Right lobe of liver (tissue), 6 donors: ENCODE data around the gene TMSB4X. TPM values are rescaled to one million over a fixed set of nuclear protein-coding genes. Genes with fewer than 3 reads are reported as not detected.

Experiments
- ATAC-seq, 4 donors: fragments of 200-7000 bp; cut with Tn5 transposase; one replicate each; pipeline ENCODE4 v1.9.1; 2020; ENCODE audit warnings: mild to moderate bottlenecking in 4 of 4, moderate library complexity in 4 of 4
- DNase-seq, 3 donors: peaks; one replicate each; pipeline ENCODE4 v3.0.0-alpha.2; 2020
- H3K27ac ChIP-seq, 3 donors: fragments of 200-600 bp; one replicate each; pipeline ENCODE4 v1.8.0; 2022
- H3K27me3 ChIP-seq, 2 donors: fragments of 200-600 bp; one replicate each; pipeline ENCODE4 v1.8.0; 2022
- H3K36me3 ChIP-seq, 4 donors: fragments of 200-600 bp; sonication (generic) in 1 of 4; one replicate each; pipeline versions ENCODE4 v1.5.1 to v1.8.0; 2017 to 2022; ENCODE audit warnings: control low read depth in 1 of 4
- H3K4me1 ChIP-seq, 4 donors: fragments of 200-600 bp; sonication (generic) in 1 of 4; one replicate each; pipeline versions ENCODE4 v1.5.1 to v1.8.0; 2017 to 2022; ENCODE audit warnings: control low read depth in 1 of 4
- H3K4me3 ChIP-seq, 3 donors: fragments of 200-600 bp; one replicate each; pipeline ENCODE4 v1.8.0; 2022
- H3K9me3 ChIP-seq, 4 donors: fragments of 200-600 bp; sonication (generic) in 1 of 4; one replicate each; pipeline versions ENCODE4 v1.5.1 to v1.8.0; 2017 to 2022; ENCODE audit warnings: control low read depth in 1 of 4
- POLR2A ChIP-seq: fragments of 450-650 bp; IDR thresholded peaks from one replicate; pipeline ENCODE4 v1.6.1; 2017; ENCODE audit warnings: antibody characterized with exemption, mild to moderate bottlenecking
- WGBS: methylation state at CpG from one replicate; pipeline ENCODE4 v1.1.6; 2018; ENCODE audit warnings: low coverage, low lambda C conversion rate; ENCODE audit not compliant: insufficient coverage; ENCODE audit errors: missing lambda C conversion rate; 5-methylcytosine and 5-hydroxymethylcytosine counted together
- intact Hi-C, 2 donors: fragments of 100-400 bp; cut with DNase I; formaldehyde crosslinking; loops; one replicate each; pipeline versions ENCODE4 v1.11.2 to v1.14.1; 2022
- total RNA-seq, 6 experiments: library from RNA; depleted of rRNA in 2 of 6; stranded (reverse); fragments of >200 nt in 2 of 6; fragmentation: NEBNext Ultra II Directional in 3 of 6; extraction: Animal tissue kit (Norgen Biotek cat#: 25700) in 3 of 6; gene quantifications; one replicate each; pipeline versions ENCODE4 v1.1.0 to v1.2.4, GENCODE V29; 2016 to 2023
- TF ChIP-seq, protein P1 (sequence below), 4 donors: fragments of 200-600 bp in 3 of 4; fragments of 450-650 bp in 1 of 4; IDR thresholded peaks; one replicate each; pipeline versions ENCODE4 v1.5.1 to v1.8.0; 2016 to 2022; ENCODE audit warnings: antibody characterized with exemption in 4 of 4, mild to moderate bottlenecking in 2 of 4
- donor health status: DM: no; HTN: yes; CAD: no.
- donor health status: DM: no; HTN: no; CAD: no.
- donor health status: DM: no; HTN: no; CAD: no.
- donor health status: DM: no; HTN: yes; CAD: no.
- donor health status: DM: no; HTN: yes; CAD: no.

Gene TMSB4X
- total RNA-seq, 6 experiments from 2014 or later = 348 to 1,121 (median 708) TPM

DNA sequence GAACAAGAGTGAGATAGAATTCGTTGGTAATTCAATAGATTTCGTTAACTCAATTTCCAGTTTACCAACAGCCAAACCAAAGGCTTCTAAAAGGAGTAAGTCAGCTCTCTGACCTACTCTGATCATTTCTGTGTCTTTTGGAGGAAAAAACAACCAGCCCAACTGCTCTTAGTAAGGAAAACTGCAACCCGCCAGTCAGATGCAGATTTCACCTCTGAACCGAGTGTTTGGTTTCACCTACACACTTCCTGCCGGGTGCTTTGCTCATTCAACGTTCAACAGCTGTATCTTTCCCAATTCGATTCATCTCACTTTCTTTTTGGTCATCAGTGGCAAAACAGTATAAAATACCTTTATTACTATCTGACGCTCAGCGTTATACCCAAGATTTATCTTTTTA is 24.5 kb downstream of the TMSB4X start:
- DNase-seq (no peak), ATAC-seq (peak in 2 of 4 donors; percentile 34 to 64)
- no peak overlapping the region for H3K27ac ChIP-seq
- no peaks in the 10 kb centered on the region for H3K27me3 ChIP-seq
- H3K4me3 ChIP-seq = no peak overlapping the region
- no peak for TF ChIP-seq POLR2A
- TF ChIP-seq, protein P1, sequence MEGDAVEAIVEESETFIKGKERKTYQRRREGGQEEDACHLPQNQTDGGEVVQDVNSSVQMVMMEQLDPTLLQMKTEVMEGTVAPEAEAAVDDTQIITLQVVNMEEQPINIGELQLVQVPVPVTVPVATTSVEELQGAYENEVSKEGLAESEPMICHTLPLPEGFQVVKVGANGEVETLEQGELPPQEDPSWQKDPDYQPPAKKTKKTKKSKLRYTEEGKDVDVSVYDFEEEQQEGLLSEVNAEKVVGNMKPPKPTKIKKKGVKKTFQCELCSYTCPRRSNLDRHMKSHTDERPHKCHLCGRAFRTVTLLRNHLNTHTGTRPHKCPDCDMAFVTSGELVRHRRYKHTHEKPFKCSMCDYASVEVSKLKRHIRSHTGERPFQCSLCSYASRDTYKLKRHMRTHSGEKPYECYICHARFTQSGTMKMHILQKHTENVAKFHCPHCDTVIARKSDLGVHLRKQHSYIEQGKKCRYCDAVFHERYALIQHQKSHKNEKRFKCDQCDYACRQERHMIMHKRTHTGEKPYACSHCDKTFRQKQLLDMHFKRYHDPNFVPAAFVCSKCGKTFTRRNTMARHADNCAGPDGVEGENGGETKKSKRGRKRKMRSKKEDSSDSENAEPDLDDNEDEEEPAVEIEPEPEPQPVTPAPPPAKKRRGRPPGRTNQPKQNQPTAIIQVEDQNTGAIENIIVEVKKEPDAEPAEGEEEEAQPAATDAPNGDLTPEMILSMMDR (IDR thresholded peaks at IDR 0.05) = no peak
- no peaks in the 10 kb centered on the region for H3K36me3 ChIP-seq
- H3K9me3 ChIP-seq = no peaks in the 10 kb centered on the region
- H3K4me1 ChIP-seq = peaks cover 0 to 10% (median 0%) of the 10 kb centered on the region in 4 donors
- intact Hi-C loops = no loop called here
- 36% methylated on average over 9 of the region's 9 CpGs for WGBS

- TF ChIP-seq, protein P1 (IDR thresholded peaks at IDR 0.05) = no peak
- TF ChIP-seq POLR2A = no peak
- peaks cover 0 to 6% of the 10 kb centered on the region in 2 donors for H3K27me3 ChIP-seq
- H3K4me1 ChIP-seq = peaks cover 0 to 10% (median 0%) of the 10 kb centered on the region in 4 donors
- no peak overlapping the region for H3K4me3 ChIP-seq
- intact Hi-C loops = no loop called here
- H3K36me3 ChIP-seq = no peaks in the 10 kb centered on the region
- DNase-seq (no peak), ATAC-seq (peak in 3 of 4 donors; percentile 23 to 44 (median 31))
- peak overlapping the region in 1 of 3 donors; percentile 38 for H3K27ac ChIP-seq
- no peaks in the 10 kb centered on the region for H3K9me3 ChIP-seq
- 34% methylated on average over 8 of the region's 8 CpGs for WGBS
Observed at GRCh38 chrX:13000301-13000811, 25.4 kb downstream of the TMSB4X start.

DNA sequence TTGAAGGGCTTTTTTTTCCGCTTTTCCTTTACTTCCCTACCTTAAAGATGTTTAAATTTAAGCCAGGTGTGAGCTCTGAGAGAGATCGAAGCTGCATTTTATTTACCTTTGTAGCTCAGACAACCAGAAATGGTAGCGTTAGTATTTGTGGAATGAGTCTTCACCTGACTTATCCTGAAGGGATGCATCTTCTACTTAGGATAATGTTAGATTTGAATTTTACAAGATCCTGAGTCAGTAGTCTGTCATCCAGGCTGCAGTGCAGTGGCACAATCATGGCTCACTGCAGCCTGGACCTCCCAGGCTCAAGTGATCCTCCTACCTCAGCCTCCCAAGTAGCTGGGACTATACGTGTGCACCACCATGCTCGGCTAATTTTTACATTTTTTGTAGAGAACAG is 26.2 kb downstream of the TMSB4X start:
- TF ChIP-seq, protein P1 (IDR thresholded peaks at IDR 0.05) = no peak
- no peak for TF ChIP-seq POLR2A
- no peak for ATAC-seq
- Histone ChIP-seq H3K4me1 (peaks cover 0 to 10% (median 0%) of the 10 kb centered on the region in 4 donors), H3K27me3 (peaks cover 0 to 6% of the 10 kb centered on the region in 2 donors), H3K4me3 (no peak overlapping the region), H3K36me3 (no peaks in the 10 kb centered on the region), H3K9me3 (no peaks in the 10 kb centered on the region), H3K27ac (no peak overlapping the region)
- 85% methylated on average over 4 of the region's 5 CpGs for WGBS
- intact Hi-C loops = no loop called here
- no peak for DNase-seq

DNA sequence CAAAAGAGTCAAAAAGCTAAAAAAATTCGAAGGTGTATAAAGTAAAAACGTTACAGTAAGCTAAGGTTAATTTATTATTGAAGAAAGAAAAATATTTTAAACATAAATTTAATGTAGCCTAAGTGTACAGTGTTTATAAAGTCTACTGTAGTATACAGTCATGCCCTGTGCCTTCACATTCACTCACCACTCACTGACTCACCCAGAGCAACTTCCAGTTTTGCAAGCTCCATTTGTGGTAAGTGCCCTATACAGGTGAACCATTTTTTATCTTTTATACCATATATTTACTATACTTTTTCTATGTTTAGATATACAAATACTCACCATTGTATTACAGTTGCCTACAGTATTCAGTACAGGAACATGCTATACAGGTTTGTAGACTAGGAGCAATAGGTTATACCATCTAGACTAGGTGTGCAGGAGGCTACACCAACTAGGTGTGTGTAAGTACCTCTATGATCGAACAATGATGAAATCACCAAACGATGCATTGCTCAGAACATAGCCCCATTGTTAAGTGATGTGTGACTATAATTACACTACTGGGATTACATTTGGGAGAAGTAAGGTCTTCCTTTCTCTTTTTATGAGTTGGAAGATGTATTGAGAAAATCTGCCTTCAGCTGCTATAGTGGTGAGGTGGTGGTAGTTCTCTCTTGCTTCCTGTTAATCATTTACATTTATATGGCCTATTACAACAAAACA is 27.2 kb downstream of the TMSB4X start:
- Histone ChIP-seq H3K27me3 (peaks cover 0 to 6% of the 10 kb centered on the region in 2 donors), H3K4me3 (no peak overlapping the region), H3K4me1 (peaks cover 0 to 10% (median 0%) of the 10 kb centered on the region in 4 donors), H3K27ac (no peak overlapping the region), H3K9me3 (no peaks in the 10 kb centered on the region), H3K36me3 (no peaks in the 10 kb centered on the region)
- no peak for TF ChIP-seq POLR2A
- TF ChIP-seq, protein P1 (IDR thresholded peaks at IDR 0.05) = no peak
- no peak for ATAC-seq
- no peak for DNase-seq
- intact Hi-C loops = no loop called here
- 78% methylated on average over 4 of the region's 4 CpGs for WGBS
